DMS 273 treated with DMSO at 0.1 percent for 48 hours (cell line): ENCODE data around the gene CRACR2A.

Experiments used
- DNase-seq: peaks from one replicate; lab custom pipeline; 2025; lab: John Stamatoyannopoulos, UW

Gene CRACR2A

DNA sequence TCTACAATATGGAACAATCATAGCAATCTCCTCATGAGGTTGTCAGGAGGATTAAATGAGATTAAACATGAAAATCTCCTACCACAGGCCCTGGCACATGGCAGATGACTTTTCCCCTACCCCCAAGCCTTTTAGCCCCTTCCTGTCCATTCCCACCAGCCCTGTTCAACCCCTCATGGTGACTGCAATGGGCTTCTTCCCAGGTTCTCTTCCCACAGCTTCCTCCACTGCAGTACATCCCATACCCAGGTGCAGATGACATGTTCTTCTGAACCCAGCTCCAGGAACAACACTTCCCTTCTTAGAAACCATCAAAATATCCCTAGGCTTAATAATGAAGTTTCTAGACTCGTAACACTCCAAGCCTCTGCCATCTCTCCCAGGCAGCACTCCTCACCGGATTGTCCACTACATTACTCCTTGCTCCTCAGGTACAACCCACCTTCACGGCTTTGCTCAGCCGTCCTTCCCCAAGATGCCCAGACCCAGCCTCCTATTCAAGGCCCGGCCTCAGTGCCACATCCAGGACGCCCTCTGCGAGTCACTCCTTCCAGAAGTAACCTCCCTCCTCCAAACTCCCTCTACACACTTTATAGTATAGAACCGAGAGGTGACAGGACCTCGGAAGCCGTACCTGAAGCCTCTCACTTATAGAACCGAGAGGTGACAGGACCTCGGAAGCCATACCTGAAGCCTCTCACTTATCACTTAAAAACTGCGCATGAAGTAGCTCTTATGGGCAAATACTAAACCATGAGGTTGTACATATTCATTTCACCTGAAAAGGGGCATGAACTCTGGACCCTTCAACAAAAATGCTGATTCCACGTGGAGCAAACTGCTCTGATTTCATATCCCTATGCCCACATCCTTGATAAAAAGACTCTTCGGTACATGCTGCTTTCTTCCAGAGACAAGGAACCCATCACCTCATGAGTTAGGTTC is 1.5 kb downstream of the CRACR2A start:
- DNase-seq, result no peak

DNA sequence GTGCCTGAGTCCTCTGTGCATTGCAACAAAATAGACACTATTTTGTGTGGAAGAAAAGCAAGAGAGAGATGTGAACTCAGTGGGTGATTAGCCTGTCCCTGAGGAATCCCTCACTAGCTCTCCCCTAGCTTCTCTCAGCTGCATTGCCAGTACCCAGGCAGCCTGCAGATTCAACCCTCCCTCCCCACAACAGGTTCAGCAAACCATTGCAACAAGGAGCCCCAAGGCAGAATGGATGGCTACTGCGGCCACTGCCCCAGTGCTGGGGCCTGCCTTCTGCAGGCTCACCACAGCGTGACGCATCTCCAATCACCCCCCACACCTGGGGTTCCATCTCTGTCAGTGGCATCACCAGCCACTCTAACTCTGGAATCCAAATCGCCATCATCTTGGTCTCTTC is 2.3 kb downstream of the CRACR2A start:
- no peak for DNase-seq

DNA sequence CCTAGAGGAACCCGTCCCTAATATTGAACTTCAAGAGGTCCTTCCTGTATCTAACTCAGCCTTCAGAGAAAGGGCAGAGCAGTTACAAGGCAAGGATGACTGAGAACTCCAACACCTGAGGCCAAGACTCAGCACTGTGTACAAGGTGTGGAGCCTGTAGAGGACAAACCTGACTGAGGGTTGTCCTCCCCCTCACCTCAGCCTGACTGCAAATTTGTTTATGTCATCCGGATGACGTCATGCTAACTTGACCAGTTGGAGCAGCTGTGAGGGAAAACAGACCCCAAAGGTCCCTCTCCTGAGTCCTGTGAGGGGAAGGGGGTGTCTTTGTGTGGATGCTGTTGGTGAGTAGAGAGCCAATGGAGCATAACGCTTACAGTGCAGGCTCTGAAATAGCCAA is 4.3 kb downstream of the CRACR2A start:
- no peak for DNase-seq

DNA sequence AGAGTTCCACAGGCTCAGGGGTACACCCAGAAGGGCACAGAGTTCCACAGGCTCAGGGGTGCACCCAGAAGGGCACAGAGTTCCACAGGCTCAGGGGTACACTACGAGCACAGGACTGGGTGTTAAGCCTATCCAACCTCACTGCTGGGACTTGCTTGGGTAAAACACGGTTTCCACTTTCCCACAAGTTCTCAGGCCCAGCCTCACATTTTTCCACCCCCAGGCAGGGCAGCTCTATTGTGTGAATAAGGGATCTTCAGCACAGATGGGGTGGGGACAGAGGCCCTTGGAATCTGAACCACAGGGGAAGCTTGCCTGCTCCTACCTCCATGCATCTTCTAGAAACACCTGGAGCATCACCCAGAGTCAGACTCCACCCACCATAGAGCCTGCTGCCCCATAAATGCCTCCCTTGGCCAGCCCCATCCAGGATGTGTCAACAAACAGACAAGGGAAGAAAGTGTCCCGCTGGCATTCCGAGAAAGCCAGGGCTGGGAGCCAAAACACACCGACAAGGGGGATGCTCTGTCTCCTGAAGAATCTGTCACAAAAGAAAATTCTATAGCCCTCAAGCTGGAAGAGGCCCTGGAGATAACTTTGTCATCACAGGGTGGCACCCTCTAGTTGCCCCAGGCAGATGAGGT is 4.8 kb downstream of the CRACR2A start:
- no peak for DNase-seq

DNA sequence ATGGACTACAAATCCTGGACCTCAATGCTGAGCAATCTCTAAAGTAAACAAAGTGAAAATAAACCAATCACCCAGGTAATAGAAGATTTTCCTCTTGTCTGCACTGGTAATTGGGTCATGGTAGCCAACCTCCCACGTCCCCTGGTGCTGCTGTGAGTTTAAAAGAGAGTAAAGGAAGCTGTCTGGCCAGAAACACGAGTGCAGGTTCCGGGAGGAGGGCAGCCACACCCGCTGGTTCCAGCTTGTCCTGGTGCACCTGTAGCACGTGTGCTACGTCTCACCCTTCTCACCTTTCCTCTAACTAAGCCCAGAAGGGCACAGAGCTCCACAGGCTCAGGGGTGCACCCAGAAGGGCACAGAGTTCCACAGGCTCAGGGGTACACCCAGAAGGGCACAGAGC is 5.4 kb downstream of the CRACR2A start:
- no peak for DNase-seq

DNA sequence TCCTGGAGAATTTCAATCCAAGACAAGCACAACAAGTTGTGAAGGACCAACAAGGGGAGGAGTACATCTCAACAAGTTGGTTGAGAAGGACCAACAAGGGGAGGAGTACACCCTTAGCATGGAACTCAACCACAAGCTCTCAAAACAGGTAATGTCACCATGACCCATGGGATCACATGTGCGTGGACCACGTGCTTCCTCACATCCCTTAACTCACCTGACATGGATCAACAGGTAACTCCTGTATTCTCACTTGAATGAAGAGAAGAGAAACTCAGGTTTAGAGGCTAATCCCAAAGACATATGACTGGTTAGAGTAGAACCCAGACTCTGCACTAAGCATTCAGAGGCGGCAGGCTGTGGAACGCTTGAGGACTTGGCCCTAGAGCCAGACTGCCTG is 6.2 kb downstream of the CRACR2A start:
- no peak for DNase-seq

DNA sequence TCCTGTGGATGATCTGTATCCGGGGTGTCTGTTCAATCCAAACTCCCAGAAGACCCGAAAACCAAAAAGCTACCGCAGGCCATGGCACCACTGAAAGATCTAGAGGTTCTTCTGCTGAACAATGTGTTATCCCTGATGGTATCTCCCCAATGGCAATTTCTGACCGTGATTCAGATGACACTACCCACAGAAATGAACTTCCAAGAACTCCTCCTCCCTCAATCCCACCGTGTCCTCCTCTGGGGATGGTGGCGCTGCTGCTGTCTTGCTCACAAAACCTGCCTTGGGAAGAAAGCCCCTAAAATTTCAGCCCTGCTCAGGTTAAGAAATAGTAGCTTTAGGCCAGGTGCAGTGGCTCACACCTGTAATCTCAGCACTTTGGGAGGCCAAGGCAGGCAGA is 7.8 kb downstream of the CRACR2A start:
- DNase-seq, result no peak

DNA sequence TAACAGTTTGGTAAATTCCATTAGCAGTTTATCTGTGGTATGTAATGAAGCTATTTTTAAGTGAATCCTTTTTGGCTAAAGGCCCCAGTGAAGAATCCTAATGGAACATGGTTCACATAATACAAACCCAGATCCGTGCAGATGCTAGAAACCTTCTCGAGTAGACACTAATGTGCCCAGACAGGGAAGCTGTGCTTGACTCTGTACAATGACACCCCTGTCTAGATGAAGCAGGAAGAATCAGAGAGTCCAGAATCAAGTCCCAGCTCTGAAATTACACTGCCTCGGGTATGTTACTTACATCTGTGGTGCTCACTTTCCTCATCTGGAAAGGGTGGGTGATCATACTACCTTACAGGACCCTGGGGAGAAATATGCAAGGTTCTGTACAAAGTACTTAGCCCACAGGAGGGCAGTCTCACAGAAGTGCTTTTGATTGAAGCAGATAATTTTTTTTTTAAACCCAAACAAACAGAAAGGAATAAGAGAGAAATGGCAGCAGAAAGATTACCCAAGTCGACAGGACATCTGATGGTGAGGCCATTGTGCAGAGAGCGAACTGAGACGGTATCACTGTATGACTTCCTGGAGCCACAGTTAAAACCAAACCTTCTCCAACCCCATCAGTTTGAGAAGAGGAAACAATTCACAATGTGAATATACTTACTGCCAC is 8.5 kb downstream of the CRACR2A start:
- DNase-seq, result no peak

DNA sequence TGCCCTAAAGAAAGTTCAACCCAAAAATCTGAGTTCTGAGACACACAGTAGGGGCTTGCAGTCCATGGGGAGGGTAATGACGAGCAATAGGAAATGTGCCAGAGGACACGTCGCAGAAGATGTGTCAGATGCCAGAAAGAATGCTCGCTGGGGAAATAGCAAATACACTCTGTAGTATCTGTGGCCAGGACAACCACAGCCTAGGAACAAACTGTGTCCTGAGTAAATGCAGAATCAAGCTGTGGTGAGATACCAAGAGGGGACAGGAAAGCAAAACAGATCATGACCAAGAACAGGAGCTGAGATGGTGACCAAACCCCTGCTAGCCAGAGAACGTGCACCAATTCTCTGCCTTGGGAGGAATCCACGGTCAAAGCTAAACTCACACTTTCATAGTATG is 9.1 kb downstream of the CRACR2A start:
- DNase-seq, result no peak

DNA sequence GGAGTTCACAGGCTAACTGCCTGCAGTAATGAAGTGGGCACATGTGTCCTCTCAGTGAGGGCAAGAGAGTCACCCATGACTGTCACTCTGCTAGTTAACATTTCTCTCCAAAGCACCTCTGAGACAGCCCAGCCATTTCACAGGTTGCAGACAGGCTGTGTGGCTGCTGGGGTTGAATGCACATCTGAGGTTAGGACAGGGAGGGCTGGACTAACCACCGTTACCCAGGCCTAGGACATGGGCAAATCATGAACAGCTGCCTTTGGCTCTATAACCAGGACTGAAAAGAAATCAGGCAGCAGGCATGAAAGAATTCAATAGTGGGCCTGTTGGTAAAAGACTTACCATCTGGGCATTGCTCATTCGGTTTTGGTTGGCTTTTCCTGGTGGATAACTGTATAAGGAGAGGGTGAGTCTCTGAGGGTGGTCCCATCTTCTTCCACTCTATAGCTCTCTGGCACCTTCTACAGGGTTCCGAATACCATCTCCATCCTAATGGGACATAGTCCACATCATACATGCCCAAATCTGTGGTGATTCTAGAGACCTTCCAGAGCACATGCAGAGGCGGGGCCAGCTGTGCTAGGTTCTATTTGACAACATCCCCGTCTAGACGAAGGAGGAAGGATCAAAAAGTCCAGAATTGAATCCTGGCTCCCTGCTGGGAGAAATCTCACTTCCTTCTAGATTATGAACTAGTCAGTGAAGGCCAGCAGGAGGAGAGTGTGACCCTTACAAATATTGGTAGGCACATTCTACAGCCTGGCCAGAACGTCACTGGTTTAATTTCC is 10.8 kb downstream of the CRACR2A start:
- no peak for DNase-seq

DNA sequence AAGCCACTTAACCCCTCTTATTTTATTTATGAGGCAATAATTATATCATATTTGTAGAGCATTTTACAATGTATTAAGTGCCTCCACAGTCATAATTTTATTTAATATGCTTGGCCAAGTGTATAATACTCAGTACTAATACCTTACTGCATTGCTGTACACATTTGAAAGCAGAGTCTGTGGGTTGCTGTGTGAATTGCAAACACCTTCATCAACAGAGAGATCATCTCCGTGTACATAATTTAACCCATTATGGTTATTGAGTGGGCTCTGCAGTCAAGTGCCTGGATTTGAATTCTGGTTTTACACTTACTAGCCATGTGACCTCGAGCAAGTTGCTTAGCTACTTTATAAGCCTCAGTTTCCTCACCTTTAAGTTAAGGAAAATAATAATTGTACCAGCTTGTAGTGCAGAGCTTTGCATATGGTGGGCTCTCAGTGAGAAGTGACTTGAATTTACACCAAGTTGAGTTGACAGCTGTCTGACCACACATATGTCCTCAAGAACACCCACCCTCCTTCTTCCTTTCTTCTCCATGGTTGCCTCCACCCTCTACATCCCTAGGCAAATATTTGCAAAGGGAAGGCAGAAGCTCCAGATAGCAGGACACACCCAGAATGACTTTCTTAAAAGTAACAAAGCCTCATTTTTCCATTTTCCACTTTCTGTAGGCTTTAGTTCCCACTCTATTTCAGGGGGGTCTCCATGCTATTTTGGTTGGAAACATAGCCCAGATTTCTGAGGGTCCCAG is 12.3 kb downstream of the CRACR2A start:
- DNase-seq, result no peak

DNA sequence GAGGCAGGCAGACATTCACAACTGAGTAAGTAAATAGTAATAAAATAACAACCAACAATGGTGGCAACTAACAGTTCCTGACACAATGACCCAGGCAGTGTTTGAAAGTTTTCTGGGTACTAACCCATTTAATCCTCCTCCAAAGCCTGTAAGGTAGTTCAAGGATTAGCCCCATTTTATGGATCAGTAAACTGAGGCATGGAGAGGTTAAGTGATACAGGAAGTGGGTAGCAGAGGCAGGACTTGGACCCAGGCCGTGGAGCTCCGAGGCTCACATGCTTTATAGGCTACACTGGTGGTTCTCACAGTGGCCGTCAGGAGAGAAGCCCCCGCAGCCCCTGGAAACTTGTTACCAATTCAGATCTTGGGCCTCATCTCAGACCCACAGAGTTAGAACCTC is 17.5 kb downstream of the CRACR2A start:
- no peak for DNase-seq

DNA sequence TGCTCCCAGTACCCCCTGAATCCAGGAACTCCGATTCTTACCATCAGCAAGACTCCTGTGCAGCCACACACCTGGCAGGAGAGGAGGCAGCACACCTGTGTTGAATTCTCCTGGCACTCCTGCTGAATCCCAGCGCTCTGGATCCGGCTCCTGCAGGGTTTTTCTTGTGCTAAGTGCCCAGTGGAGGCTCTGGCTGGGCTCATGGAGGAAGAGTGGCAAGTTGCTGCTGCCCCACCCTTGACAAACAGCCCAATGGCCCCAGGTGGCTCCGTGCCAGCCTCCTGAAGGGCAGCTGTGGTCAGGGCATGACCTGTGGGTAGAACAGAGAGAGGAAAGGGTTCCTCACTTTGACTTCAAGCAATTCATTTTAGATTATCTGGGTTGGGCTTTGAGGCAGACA is 20.0 kb downstream of the CRACR2A start:
- no peak for DNase-seq

DNA sequence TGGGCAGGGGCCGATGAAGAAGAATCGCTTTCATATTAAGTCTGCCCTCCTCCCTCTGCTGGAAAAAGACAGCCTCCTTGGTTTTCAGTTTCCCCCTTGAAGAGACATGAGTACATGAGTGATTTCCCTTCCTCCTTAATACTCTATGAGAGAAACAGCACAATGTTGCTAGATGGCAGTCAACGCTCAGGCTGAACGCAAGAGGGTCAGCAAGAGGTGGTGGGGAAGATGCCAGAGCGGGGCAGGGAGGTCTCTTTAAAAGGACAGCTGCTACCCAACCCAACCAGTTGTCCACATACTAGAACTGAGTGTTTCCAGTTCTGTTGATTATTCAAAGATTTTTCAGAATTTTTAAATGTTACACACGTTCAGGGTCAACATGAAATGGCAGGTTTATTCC is 22.8 kb downstream of the CRACR2A start:
- no peak for DNase-seq

DNA sequence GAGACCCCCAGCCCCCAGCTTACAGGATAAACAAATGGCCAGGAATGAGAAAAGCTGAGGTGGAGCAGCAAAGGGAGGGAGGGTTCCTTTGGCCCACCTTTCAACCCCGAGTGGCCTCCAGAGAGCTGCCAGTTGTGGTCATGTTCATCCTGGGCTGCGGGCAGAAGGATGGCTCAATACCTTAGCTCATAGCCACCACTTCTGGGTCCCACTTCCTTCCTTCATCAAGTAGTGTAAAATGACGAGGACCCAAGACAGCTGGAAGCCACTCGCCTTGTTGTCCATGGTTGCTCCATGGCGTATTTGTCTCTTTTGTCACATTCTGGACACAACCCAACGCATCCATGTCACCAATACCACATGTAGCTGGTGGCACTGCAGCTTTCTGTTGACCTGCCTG is 24.2 kb downstream of the CRACR2A start:
- DNase-seq, result no peak

DNA sequence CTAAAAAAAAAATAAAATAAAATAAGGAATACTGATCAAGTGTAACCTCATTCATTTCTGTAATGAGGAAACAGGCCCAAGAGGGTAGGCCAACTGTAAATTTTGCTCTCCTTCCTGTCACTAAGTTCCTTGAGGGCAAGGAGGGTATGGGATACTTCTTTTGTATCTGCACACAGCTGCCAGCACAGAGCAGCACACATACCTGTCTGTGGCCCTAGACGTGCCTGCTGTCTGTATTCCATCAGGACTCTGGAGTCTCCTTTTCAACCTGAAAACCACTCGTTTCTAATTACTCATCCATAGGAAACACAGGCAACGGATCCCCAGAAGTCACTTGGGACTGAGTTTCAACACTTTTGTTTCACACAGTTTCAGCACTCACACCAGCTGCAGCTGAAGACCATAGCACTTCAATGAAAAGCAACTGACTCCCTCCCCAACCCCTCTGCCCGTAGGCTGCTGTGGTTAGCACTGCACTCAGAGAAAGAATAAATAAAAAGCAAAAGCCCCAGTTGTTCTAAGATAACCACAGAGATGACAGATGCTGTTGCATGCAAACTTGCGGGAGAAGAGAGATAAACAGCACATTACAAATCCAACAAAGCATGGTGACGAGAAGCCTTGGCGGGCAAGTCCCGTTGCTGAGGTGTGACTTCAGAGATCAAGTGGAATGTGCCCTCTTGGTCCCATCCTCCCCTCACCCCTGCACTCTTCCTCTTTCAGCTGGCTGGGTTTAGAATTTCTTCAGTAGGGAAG is 24.9 kb downstream of the CRACR2A start:
- DNase-seq, result no peak

DNA sequence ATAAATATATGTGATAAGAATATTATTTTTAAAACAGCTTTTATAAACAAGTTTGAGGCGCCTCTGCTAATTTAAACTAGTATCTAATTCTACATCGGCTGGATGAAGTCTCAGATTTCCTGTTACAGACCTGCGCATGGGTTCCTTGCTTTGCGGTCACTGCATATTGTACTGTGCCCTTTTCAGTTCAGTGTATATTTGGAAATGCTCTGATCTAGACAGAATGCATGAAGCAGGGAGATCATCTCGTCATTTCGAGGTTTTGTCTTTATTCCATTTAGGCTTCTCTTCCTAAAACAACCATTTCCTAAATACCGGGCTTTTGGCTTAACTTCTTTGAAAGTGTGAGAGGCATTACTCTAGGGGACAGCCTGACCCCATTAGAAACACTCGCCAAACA is 25.6 kb downstream of the CRACR2A start:
- DNase-seq, result no peak

DNA sequence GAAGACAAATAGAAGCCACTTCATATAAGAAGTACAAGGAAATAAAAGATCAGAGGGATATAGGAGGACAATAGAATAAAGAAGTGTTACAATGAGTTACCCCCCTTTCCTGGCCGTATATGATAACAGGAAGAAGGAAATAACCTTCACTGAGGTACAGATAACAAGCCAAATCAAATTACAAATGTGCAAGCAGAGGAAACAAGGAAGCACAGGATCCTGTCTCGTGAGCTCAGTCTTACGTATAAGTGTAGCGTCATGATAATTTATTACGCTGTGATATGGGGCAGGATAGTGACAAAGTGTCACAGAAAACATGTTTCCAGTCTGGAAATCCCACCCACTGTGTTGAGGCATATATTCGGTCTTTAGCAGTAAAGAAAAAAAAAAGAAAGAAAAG is 26.5 kb downstream of the CRACR2A start:
- DNase-seq, result no peak

DNA sequence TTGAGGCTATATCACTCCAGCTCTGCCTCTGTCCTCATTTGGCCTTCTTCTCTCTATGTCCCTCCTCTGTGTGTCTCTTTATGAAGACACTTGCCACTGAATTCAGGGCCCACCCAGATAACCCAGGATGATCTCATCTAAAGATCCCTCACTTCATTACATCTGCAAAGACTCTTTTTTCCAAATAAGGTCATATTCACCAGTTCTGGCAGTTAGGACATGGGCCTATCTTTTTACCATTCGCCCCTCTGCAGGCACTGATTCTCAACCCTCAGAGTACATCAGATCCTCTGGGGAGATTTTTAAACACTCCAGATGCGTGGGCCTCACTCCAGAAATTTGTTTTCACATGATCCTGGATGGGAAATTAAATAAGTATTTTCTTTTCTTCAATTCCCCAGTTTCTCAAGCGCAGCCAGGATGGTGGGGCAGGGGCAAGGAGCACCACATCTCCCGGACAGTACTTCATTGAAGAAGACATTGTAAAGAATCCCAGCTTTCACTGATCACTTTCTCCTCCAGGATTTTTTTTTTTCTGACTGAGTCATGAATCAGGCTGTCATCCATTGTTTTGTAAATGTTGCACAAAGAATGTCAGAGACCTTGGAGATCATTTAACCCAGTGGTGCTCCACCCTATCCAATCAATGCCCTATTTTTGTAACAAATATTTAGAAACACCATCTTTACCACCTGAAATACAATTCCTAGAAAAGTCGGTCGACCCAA is 27.4 kb downstream of the CRACR2A start:
- DNase-seq, result no peak
